HepG2 (cell line): Measurements from ENCODE around the gene FRAS1. TPM values are rescaled to one million over a fixed set of nuclear protein-coding genes. Genes with fewer than 3 reads are reported as not detected.

Experiments
- ATAC-seq: fragments of 200-7000 bp; cut with Tn5 transposase; 3 replicates; pipeline ENCODE4 v1.9.1; 2020; ENCODE audit warnings: mild to moderate bottlenecking, moderate library complexity
- BruUV-seq: library from RNA; stranded (reverse); fragments of 400-500 nt; replicated peaks from 2 replicates; lab custom pipeline; 2021; lab: Mats Ljungman, UMichigan
- CTCF ChIA-PET: fragments of 300-600 bp; formaldehyde crosslinking; extraction: SDS; loops from one replicate; lab custom pipeline; 2021; ENCODE audit warnings: low total read pairs, inconsistent platforms, low intra/inter-chr PET ratio; lab: Yijun Ruan, JAX
- POLR2A ChIA-PET: fragments of 350-600 bp; sonication (Branson Sonifier 250); formaldehyde crosslinking; loops from one replicate; lab custom pipeline; 2020; ENCODE audit warnings: antibody characterized with exemption, inconsistent platforms; lab: Yijun Ruan, JAX
- DNase-seq: peaks from one replicate; pipeline ENCODE4 v3.0.0-alpha.2; 2015; ENCODE audit warnings: low spot score
- FAIRE-seq: peaks from 3 replicates; lab custom pipeline; 2011; peaks lifted over from hg19 to GRCh38; lab: Jason Lieb, UNC
- H2AFZ ChIP-seq: one replicate; pipeline ENCODE4 v1.6.1; 2011; ENCODE audit warnings: low read length, inconsistent platforms
- H3K27ac ChIP-seq: fragments of 300-600 bp; 3 replicates; pipeline ENCODE4 v1.8.0; 2011; ENCODE audit warnings: mixed run types, mild to moderate bottlenecking, mixed read lengths, low read length, inconsistent platforms; ENCODE audit not compliant: insufficient read depth; ENCODE audit errors: extremely low read length
- H3K27me3 ChIP-seq, 2 experiments: fragments of 200-600 bp in 1 of 2; 2 replicates in 1 of 2; 3 replicates in 1 of 2; pipeline versions ENCODE4 v1.6.0 to v1.8.0; 2011; ENCODE audit warnings: low read length in 2 of 2, mild to moderate bottlenecking in 2 of 2, moderate library complexity in 2 of 2, inconsistent platforms in 1 of 2; ENCODE audit not compliant: insufficient read depth in 2 of 2, control insufficient read depth in 1 of 2
- H3K36me3 ChIP-seq, 2 experiments: fragments of 200-600 bp in 1 of 2; replicated peaks in 1 of 2; 2 replicates in 1 of 2; 3 replicates in 1 of 2; pipeline versions ENCODE4 v1.5.1 to v1.8.0; 2011; ENCODE audit warnings: low read length in 2 of 2, inconsistent platforms in 1 of 2; ENCODE audit not compliant: insufficient read depth in 2 of 2, control insufficient read depth in 1 of 2
- H3K4me1 ChIP-seq: 2 replicates; pipeline ENCODE4 v1.5.1; 2012; ENCODE audit warnings: low read length, inconsistent platforms; ENCODE audit not compliant: insufficient read depth
- H3K4me2 ChIP-seq: 2 replicates; pipeline ENCODE4 v1.6.0; 2011; ENCODE audit warnings: low read depth, low read length, inconsistent platforms
- H3K4me3 ChIP-seq, 3 experiments: fragments of 200-600 bp in 1 of 3; sonication (generic), shearing (Covaris generic) in 1 of 3; replicated peaks in 1 of 3; 2 replicates each; pipeline ENCODE4 v1.5.1; 2011 to 2016; ENCODE audit warnings: low read length in 3 of 3, inconsistent platforms in 2 of 3, low read depth in 2 of 3, mild to moderate bottlenecking in 2 of 3, control low read depth in 1 of 3, mixed read lengths in 1 of 3; ENCODE audit not compliant: insufficient read depth in 1 of 3
- H3K79me2 ChIP-seq: one replicate; pipeline ENCODE4 v1.6.1; 2011; ENCODE audit warnings: low read length, inconsistent platforms; ENCODE audit not compliant: insufficient read depth
- H3K9ac ChIP-seq: 2 replicates; pipeline ENCODE4 v1.6.0; 2011; ENCODE audit warnings: mild to moderate bottlenecking, low read depth, low read length, inconsistent platforms; ENCODE audit not compliant: insufficient read depth
- H3K9me3 ChIP-seq: 2 replicates; pipeline ENCODE4 v1.5.1; 2012; ENCODE audit warnings: mild to moderate bottlenecking, low read length
- H4K20me1 ChIP-seq: 2 replicates; pipeline ENCODE4 v1.6.0; 2011; ENCODE audit warnings: inconsistent platforms, mild to moderate bottlenecking, low read length, moderate library complexity; ENCODE audit not compliant: insufficient read depth
- ATAD3A ChIP-seq: sonication (generic); formaldehyde crosslinking; IDR thresholded peaks from 2 replicates; pipeline ENCODE4 v1.4.0; 2020; ENCODE audit warnings: missing genetic modification reagents
- CREB3 ChIP-seq: sonication (generic); formaldehyde crosslinking; IDR thresholded peaks from 2 replicates; pipeline ENCODE4 v1.5.0; 2020; ENCODE audit warnings: missing genetic modification reagents
- DMAP1 ChIP-seq: IDR thresholded peaks from 2 replicates; pipeline ENCODE4 v1.6.1; 2016
- EED ChIP-seq: sonication (generic); formaldehyde crosslinking; IDR thresholded peaks from 2 replicates; pipeline ENCODE4 v1.5.0; 2020; ENCODE audit warnings: mild to moderate bottlenecking, missing genetic modification reagents
- ELF3 ChIP-seq: IDR thresholded peaks from 2 replicates; pipeline ENCODE4 v1.6.1; 2016; ENCODE audit warnings: missing genetic modification reagents, missing compliant biosample characterization
- FOXP1 ChIP-seq, 2 experiments: fragments of 450-650 bp in 1 of 2; IDR thresholded peaks; 2 replicates each; pipeline ENCODE4 v1.6.1; 2017 to 2018; ENCODE audit warnings: antibody characterized with exemption in 1 of 2
- GABPA ChIP-seq, 2 experiments: IDR thresholded peaks; 2 replicates each; pipeline ENCODE4 v1.6.1; 2011 to 2016; ENCODE audit warnings: low read depth in 2 of 2, low read length in 1 of 2, missing biosample characterization in 1 of 2, missing genetic modification characterization in 1 of 2
- HBP1 ChIP-seq: IDR thresholded peaks from 2 replicates; pipeline ENCODE4 v1.6.1; 2016; ENCODE audit warnings: low read depth, control low read depth
- PRPF4 ChIP-seq: fragments of 200-400 bp; formaldehyde crosslinking; IDR thresholded peaks from 2 replicates; pipeline ENCODE4 v1.6.1; 2016; ENCODE audit warnings: low read length, low read depth; ENCODE audit not compliant: poor library complexity, severe bottlenecking
- RAD51 ChIP-seq: fragments of 450-650 bp; IDR thresholded peaks from 2 replicates; pipeline ENCODE4 v1.6.1; 2016; ENCODE audit warnings: borderline replicate concordance
- RFX3 ChIP-seq: IDR thresholded peaks from 2 replicates; pipeline ENCODE4 v1.6.1; 2016; ENCODE audit warnings: missing biosample characterization, missing genetic modification reagents
- ZNF3 ChIP-seq: IDR thresholded peaks from 2 replicates; pipeline ENCODE4 v1.7.0; 2017; ENCODE audit warnings: inconsistent platforms
- ZNF574 ChIP-seq: sonication (generic); formaldehyde crosslinking; IDR thresholded peaks from 2 replicates; pipeline ENCODE4 v1.4.0; 2020; ENCODE audit warnings: missing genetic modification reagents
- ZNF790 ChIP-seq: sonication (generic); formaldehyde crosslinking; IDR thresholded peaks from 2 replicates; pipeline ENCODE4 v1.8.0; 2022; ENCODE audit warnings: missing genetic modification reagents, mild to moderate bottlenecking, borderline replicate concordance
- ZNF883 ChIP-seq: sonication (generic); formaldehyde crosslinking; IDR thresholded peaks from 2 replicates; pipeline ENCODE4 v1.5.1; 2020; ENCODE audit warnings: mild to moderate bottlenecking, missing genetic modification reagents; ENCODE audit errors: not compliant biosample characterization
- WGBS: methylation state at CpG from one replicate; pipeline ENCODE4 v1.1.6; 2017; ENCODE audit warnings: low lambda C conversion rate; 5-methylcytosine and 5-hydroxymethylcytosine counted together
- in situ Hi-C: cut with HindIII; loops from 2 replicates; pipeline ENCODE4 v1.10.0; 2017; ENCODE audit warnings: low pct_unique_long_range_greater_than_20kb; ENCODE audit not compliant: extremely low pct_ligation_motif_present
- intact Hi-C: fragments of 100-400 bp; cut with micrococcal nuclease; formaldehyde crosslinking; loops from one replicate; pipeline ENCODE4 v1.10.0; 2022; ENCODE audit not compliant: unreplicated experiment
- polyA plus RNA-seq, 8 experiments: library from polyadenylated mRNA; depleted of rRNA in 3 of 8; stranded (reverse) in 7 of 8; unstranded in 1 of 8; fragments of >200 nt; fragmentation: Illumina TruSeq in 4 of 8; extraction: Trizol in 4 of 8; gene quantifications; 2 replicates each; pipeline versions ENCODE4 v1.2.1 to v1.2.3, GENCODE V29; 2011 to 2016; ENCODE audit warnings: low read depth in 4 of 8, missing spikeins in 1 of 8, mixed read lengths in 1 of 8; ENCODE audit not compliant: insufficient read depth in 1 of 8
- total RNA-seq, 5 experiments: library from RNA; depleted of rRNA; stranded (reverse); fragments of >200 nt; fragmentation: Illumina TruSeq; extraction: Trizol; gene quantifications; 2 replicates each; pipeline ENCODE4 v1.2.3, GENCODE V29; 2016; ENCODE audit warnings: low read depth in 1 of 5

The FRAS1 gene
- total and polyA plus RNA-seq, 2 of the 13 experiments (the other 11 are each of a cell fraction or from before 2014, with no cell fraction given), result 22.5 to 31.6 TPM

GRCh38 chr4:78204176-78204575 is 147.1 kb downstream of the FRAS1 start:
- Histone ChIP-seq H3K27me3 (no peaks in the 10 kb centered on the region), H3K4me1 (peaks cover 90% of the 10 kb centered on the region), H3K27ac (no peak overlapping the region), H3K4me2 (no peak overlapping the region), H3K36me3 (no peaks in the 10 kb centered on the region; a peak in 1 of 5 replicates), H3K9ac (no peak overlapping the region), H3K79me2 (peaks cover 34% of the 10 kb centered on the region), H3K4me3 (no peak overlapping the region), H2AFZ (no peak overlapping the region), H3K9me3 (no peaks in the 10 kb centered on the region), H4K20me1 (no peaks in the 10 kb centered on the region)
- CTCF ChIA-PET, result no interaction called here
- no TSS peak for BruUV-seq
- no peak for TF ChIP-seq RAD51
- TF ChIP-seq EED (CRISPR knock-in tag), result no peak
- 47% methylated on average over 2 of the region's 2 CpGs for WGBS
- POLR2A ChIA-PET, result interaction anchor here (1.2 kb wide), 1 partner anchor 27 kb away, joined by 5 read pairs; no protein-coding TSS in a partner anchor
- DNase-seq (no peak), ATAC-seq (no peak), FAIRE-seq (no peak)
- in situ Hi-C loops (no loop called here), intact Hi-C loops (no loop called here)

GRCh38 chr4:78205591-78205990 is 148.5 kb downstream of the FRAS1 start:
- no peak overlapping the region for H3K9ac ChIP-seq
- H3K4me1 ChIP-seq, result peaks cover 80% of the 10 kb centered on the region
- ChIA-PET CTCF (no interaction called here), POLR2A (no interaction called here)
- peak; percentile 28 for DNase-seq
- no peak overlapping the region for H3K4me3 ChIP-seq
- H3K79me2 ChIP-seq, result peaks cover 21% of the 10 kb centered on the region
- no peak overlapping the region for H3K27ac ChIP-seq
- H3K9me3 ChIP-seq, result no peaks in the 10 kb centered on the region
- FAIRE-seq, result no peak
- H3K4me2 ChIP-seq, result no peak overlapping the region
- H3K36me3 ChIP-seq, result no peaks in the 10 kb centered on the region; a peak in 1 of 5 replicates
- peak; percentile 69 for ATAC-seq
- 80% methylated on average over 1 of the region's 2 CpGs for WGBS
- H4K20me1 ChIP-seq, result no peaks in the 10 kb centered on the region
- BruUV-seq, result no TSS peak
- intact Hi-C loops (no loop called here), in situ Hi-C loops (no loop called here)
- H2AFZ ChIP-seq, result no peak overlapping the region
- no peaks in the 10 kb centered on the region for H3K27me3 ChIP-seq
- TF ChIP-seq HBP1, result no peak
- TF ChIP-seq ELF3 (CRISPR knock-in tag), result no peak
- TF ChIP-seq ZNF3 (CRISPR knock-in tag), result no peak
- no peak for TF ChIP-seq ZNF574 (CRISPR knock-in tag)
- TF ChIP-seq PRPF4, result no peak
- no peak for TF ChIP-seq DMAP1
- TF ChIP-seq GABPA (IDR thresholded peaks at IDR 0.05; ENCODE audit: low read depth, low read length), result no peak
- TF ChIP-seq GABPA (CRISPR knock-in tag; IDR thresholded peaks at IDR 0.05; ENCODE audit: low read depth), result no peak
- TF ChIP-seq FOXP1 (IDR thresholded peaks at IDR 0.05), result no peak
- no peak for TF ChIP-seq FOXP1 (CRISPR knock-in tag; IDR thresholded peaks at IDR 0.05)
- TF ChIP-seq ZNF790 (CRISPR knock-in tag), result no peak
- no peak for TF ChIP-seq ATAD3A (CRISPR knock-in tag)
- no peak for TF ChIP-seq ZNF883 (CRISPR knock-in tag)
- TF ChIP-seq RFX3 (CRISPR knock-in tag), result no peak
- TF ChIP-seq CREB3 (CRISPR knock-in tag), result no peak
